Smooth muscle cell of the umbilical artery (primary cell): ENCODE measurements around the gene SKIDA1. TPM values are rescaled to one million over a fixed set of nuclear protein-coding genes. Genes with fewer than 3 reads are reported as not detected.

Source experiments
- total RNA-seq: library from RNA; depleted of rRNA; stranded (reverse); fragments of >200 nt; gene quantifications from 2 replicates; pipeline ENCODE4 v1.2.3, GENCODE V29; 2014

Gene SKIDA1
- total RNA-seq: 0.30 and 0.42 TPM in 2 replicates

DNA sequence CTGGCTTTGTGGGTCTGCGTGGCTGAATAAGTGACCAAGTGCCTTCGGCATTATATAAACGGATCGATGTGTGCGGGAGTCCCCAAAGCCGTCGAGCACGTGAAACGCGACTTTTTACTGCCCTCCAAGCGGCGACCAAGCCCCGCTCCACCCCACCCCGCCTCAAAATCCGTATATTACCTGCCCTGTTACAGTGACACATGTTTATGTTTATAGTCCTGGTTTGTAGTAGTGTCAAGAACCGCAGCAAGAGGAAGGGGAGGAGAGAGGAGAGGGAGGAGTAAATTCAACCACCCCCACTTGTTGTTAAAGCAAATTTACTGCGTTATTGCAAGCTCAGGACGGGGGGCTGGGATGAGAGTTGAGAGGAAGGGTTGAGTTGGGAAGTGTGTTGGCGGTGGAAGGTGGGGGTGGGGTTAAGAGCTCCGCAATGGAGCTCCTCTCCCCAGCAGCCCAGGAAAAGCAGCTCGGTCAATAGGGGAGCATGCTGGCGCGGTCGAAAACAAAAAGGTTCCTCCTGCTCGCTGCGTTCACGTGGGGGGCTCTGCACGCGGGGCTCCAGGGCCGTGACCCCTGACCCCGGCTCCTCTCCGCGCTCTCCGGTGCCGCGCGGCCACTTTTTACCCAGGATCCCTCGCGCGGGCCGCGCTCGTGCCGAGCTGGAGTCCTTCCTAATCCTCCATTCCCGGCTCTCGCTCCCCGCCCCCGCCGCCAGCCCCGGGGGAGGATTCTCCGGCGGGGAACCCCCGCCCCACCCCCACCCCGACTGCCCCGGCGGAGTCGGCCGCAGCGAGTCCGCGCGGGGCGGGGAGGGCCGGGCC lies at the start of gene SKIDA1:
Gene SKIDA1, minus strand, starts transcription at position 316 of the 821 bp plus-strand sequence. CDS start 7,860 bp downstream, outside the sequence.

DNA sequence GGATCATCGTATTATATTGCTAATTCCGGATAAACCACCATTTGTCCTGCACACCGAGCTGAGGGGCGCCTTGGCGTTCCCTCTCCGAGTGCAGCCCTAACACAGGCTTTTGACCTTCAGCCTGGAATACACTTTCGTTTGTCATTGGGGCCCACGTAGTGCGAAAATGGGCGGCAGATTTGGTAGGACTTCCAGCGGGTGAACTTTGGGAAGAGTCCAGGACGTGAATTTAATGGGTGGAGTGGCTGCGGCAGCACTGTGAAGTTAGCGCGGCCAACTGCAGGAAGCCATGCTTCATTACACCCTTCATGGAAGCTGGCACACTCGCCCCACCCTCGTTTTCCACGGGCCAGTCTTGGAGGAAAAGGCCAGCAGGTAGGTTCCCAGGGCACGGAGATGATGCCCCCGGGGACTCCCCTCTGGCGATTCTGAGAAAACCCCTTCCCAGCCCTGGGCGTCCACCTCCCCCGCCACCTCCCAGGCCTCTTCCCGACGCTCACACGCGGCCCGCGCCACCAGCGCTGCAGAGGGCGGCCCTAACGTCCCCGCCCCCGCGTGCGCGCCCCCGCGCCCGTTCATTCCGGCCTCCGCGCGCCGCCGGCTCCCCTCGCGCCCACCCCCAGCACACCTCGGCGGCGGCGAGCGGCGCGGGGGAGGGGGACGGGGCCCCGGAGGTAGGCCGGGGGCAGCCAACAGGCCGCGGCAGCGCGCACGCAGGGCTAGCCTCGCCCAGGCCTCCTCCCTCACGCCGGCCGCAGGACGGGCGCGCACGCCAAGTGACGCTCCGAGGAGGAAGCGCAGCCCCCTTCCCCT lies 8.2 kb upstream of the SKIDA1 start, which contains the start of gene MLLT10:
Gene MLLT10, plus strand, starts transcription at position 766 of the 813 bp plus-strand sequence. CDS start 413 bp downstream, outside the sequence.

Other genes with a start within 250 kb of the SKIDA1 start
- 24.1 and 35.6 TPM in 2 replicates for gene MLLT10, start 8.6 kb upstream of the SKIDA1 start, total RNA-seq